Superior temporal gyrus (tissue), 1 donor: ENCODE data around the gene SSH2.

Experiments used
- DNase-seq: peaks from one replicate; pipeline ENCODE4 v3.0.0-alpha.2; 2016; ENCODE audit errors: extremely low spot score

The SSH2 gene

GRCh38 chr17:29612404-29613280, 317.4 kb downstream of the SSH2 start:
- DNase-seq: no peak

- DNase-seq: no peak
Observed at GRCh38 chr17:29612094-29612403, 318.0 kb downstream of the SSH2 start.

GRCh38 chr17:29611351-29612093, 318.5 kb downstream of the SSH2 start:
- DNase-seq: no peak

DNA sequence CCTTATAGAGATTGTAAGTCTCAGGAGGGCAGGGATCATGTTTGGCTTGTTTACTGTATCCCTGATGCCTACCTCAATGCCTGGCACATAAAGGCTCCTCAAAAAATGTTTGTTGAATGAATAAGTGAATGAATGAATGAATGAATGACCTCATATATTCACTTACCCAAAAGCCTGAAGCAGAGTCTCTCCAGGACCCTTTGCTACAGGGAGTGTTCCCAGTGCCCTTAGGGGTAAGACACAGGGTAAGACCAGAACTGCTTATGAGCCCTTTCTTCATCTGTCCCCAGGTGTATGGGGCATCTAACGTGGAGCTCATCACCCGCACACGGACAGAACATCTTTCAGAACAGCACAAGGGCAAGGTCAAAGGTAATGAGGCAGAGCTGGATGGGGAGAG, 319.6 kb downstream of the SSH2 start:
- DNase-seq: no peak

GRCh38 chr17:29608986-29609385, 321.0 kb downstream of the SSH2 start:
- no peak for DNase-seq

GRCh38 chr17:29607557-29608195, 322.4 kb downstream of the SSH2 start:
- DNase-seq: no peak

- DNase-seq: no peak
Observed at GRCh38 chr17:29603109-29603674, 326.8 kb downstream of the SSH2 start.

GRCh38 chr17:29597361-29598172, 332.5 kb downstream of the SSH2 start:
- DNase-seq: no peak

GRCh38 chr17:29596811-29597210, 333.2 kb downstream of the SSH2 start:
- no peak for DNase-seq

GRCh38 chr17:29595943-29596774, 333.9 kb downstream of the SSH2 start:
- no peak for DNase-seq

- DNase-seq: no peak
Observed at GRCh38 chr17:29595107-29595942, 334.7 kb downstream of the SSH2 start.

DNA sequence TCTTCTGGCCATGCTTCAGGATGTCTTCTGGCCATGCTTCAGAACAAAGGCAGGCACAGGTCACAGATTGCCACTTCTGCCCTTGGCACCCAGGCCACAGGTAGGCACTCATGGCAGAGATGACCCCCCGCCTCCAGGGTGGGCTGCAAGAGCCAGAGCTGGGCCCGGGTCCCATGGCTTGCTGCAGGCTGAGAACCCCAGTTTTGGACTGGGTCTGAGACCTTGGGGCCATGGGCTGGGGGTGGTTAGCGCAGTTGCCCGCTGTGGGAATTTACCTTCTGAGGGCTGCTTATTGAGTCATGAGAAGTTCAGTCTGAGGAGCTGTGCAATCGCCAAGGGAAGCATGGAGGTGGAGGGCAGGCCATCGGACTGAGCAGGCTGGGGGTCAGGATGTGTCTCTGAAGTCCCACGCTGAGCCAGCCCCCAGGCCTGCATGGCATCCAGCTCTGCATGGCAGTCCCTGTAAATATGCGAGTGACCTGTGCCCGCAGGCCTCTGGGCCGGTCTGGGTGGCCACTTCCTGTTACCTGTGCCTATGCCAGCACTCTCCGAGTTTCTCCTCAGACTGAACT, 335.4 kb downstream of the SSH2 start:
- DNase-seq: no peak

DNA sequence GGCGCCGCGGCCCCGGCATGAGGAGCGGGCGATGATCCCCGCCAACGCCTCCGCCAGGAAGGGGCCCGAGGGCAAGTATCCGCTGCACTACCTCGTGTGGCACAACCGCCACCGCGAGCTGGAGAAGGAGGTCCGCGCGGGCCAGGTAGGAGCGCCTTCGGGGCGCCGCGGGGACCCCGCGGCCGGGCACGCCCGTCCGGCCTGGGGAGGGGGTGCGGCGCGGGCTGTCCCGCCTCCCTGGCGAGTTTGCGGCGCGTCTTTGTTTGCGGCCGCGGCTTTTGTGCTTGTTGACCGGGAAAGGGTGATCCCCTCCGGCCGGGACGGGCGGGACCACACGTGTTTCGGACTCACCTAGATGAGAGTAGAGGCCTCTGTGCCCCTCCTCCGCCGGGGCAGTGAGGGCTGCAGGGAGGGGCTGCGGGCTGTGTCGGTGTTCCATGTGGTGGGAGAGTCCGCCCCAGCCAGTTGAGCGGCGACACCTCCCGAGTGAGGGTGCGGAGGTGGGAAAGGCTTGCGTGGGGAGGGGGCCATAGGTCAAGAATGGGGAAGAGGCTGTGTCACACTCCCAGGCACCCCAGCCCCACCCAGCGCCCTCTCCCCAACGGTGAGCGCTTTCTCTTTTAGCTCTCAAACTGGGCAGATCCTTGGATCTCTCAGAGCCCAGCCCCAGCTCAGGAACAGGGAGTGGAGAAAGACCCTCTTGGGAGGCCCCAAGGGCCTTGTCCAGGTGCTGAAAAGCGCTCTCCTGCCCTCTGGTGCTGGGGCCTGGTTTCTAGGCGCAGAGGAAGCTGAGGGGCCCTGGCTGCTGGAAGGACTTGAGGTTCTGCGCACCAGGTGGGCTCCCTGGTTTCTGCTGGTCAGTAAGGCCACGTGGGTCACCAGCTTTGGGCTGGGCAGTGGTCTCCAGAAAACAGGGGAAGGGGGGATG, 336.2 kb downstream of the SSH2 start:
- DNase-seq: no peak

GRCh38 chr17:29592850-29593551, 337.0 kb downstream of the SSH2 start, which contains the start of gene ANKRD13B:
ANKRD13B (plus strand) TSS chr17:29593132; CDS start chr17:29593622, 490 bp downstream.
- no peak for DNase-seq

DNA sequence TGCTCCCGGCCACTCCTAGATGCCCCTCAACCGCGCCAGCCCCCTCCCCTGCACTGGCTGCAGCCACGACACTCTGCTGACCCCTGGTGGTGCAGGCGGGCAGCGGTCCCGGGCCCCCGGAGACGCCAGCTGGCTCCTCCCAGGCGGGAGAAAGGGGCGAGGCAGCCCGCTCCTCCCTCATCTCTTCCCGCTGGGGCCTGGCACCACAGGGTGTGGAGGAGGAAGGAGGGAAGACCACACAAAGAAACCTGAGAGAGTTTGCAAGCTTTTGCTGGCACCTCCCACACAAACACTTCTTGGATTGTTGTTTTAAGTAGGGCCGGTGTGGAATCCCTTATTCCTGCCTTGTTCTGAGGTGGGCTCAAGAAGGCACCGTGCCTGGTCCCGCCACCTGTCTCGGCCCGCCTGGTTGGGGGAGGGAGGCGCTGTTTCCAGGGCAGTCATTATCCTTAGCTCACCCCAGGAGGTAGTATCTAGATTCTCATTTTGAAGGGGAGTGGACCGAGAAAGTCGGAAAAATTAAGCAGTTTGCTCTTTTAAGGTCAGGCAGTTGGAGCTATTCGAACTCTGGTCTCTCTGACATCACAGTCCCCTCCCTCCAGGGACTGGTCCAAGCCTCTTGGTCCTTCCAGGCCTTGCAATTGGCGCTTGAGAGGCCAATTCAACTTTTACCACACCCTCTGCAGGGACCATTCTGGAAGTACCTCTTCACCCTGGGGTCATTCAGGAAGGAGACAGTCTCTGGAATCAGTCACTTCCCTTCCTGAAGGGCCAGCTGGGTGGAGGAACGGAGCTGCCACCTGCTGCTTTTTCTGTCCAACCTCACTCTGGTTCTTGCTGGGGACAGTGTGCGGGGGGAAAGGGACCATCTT, 338.1 kb downstream of the SSH2 start:
- DNase-seq: peak; percentile 89

DNA sequence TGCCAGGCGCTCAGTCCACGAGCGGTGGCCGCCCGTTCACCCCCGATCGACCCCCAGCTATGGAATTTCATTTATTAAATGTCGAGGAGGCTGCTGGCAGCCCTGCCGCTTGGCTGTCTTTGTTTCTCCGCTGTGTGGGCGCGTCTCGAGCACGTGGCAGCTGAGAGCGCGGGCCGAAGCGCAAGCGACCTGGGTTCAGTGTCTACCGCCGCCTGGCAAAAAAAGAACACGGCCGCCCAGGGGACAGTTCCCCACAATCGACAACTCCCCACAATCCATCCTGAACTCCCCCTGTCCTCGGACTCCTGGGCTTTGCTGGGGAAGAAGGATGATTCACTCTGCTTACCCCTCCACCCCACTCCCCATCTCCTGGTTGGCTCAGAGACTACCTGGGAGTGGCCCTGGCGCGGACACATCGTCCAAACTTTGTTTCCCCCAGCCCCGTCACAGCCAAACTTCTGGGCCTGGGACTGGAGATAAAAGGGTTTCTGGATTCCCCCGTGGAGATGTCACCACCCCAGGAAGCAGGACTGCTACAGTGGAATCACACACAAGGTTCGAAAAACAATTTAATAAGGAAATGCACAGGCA, 338.8 kb downstream of the SSH2 start:
- DNase-seq: no peak
